ENCODE data around the gene SLC35G3. TPM values are rescaled to one million over a fixed set of nuclear protein-coding genes. Genes with fewer than 3 reads are reported as not detected.
A peak's percentile ranks its signal among the peaks of the same experiment; 100 is the strongest.

SLC35G3 gene
- total and polyA plus RNA-seq, 2 of the 4 experiments (the other 2 are of a cell fraction) = not detected

- WGBS, 2 experiments (ENCODE audit: extremely low coverage in 2 of 2, insufficient read length in 1 of 2) = 0% methylated on average over 1 of the region's 14 CpGs; no CpG with 5 or more reads in 1 of the 2 experiments
- Histone ChIP-seq H3K9me1 (ENCODE audit: insufficient read depth, low read length) (peaks cover 10% of the 10 kb centered on the region; the same call in 1 of the 2 replicates), H3K9me3 (ENCODE audit: control insufficient read depth, insufficient read depth, low read length) (no peaks in the 10 kb centered on the region), H3K79me1 (ENCODE audit: low read depth in 1 of 2, low read length in 2 of 2) (peaks cover 23 to 52% of the 10 kb centered on the region in 2 experiments), H2AK5ac (ENCODE audit: low read depth, low read length) (peak overlapping the region; percentile 76), H2BK5ac (ENCODE audit: low read depth, low read length, poor library complexity, severe bottlenecking) (peak overlapping the region; percentile 90), H2BK15ac (ENCODE audit: low read depth, low read length) (peak overlapping the region; percentile 79; the same call in 2 of the 3 replicates), H3K18ac (ENCODE audit: low read depth, low read length) (peak overlapping the region; percentile 78), H4K91ac (ENCODE audit: insufficient read depth, low read depth, low read length) (peak overlapping the region; percentile 93), H3K27ac (ENCODE audit: insufficient read depth, low read length) (peak overlapping the region; percentile 85), H3K4me2 (ENCODE audit: low read depth, low read length) (peak overlapping the region; percentile 78), H4K20me1 (ENCODE audit: insufficient read depth, low read length) (peaks cover 15% of the 10 kb centered on the region), H3K4me3 (ENCODE audit: insufficient read depth, low read depth, low read length) (peak overlapping the region; percentile 59), H4K5ac (ENCODE audit: low read depth, low read length) (peak overlapping the region; percentile 34), H3K27me3 (ENCODE audit: control insufficient read depth, insufficient read depth, low read length) (no peaks in the 10 kb centered on the region), H2AK9ac (replicated peaks; ENCODE audit: low read depth, low read length, poor library complexity) (peak overlapping the region; percentile 38), H2BK20ac (ENCODE audit: low read depth, low read length) (peak overlapping the region; percentile 50), H3K4ac (ENCODE audit: low read depth, low read length) (peak overlapping the region; percentile 96), H3K4me1 (ENCODE audit: control insufficient read depth, insufficient read depth, low read length) (peaks cover 5% of the 10 kb centered on the region), H3K14ac (replicated peaks; ENCODE audit: low read depth, low read length) (peak overlapping the region; percentile 96), H3K56ac (ENCODE audit: extremely low read depth, insufficient read depth, low read length) (peak overlapping the region; percentile 89), H3K23ac (ENCODE audit: low read depth, low read length) (peak overlapping the region; percentile 95), H3K36me3 (ENCODE audit: control insufficient read depth, insufficient read depth, low read length) (peaks cover 2% of the 10 kb centered on the region; the same call in 1 of the 2 replicates), H4K8ac (ENCODE audit: low read depth in 2 of 2, low read length in 2 of 2) (peak overlapping the region; percentile 64 to 95), H2AFZ (replicated peaks; ENCODE audit: low read length, poor library complexity) (peak overlapping the region; percentile 90), H3K9ac (ENCODE audit: low read depth, low read length) (peak overlapping the region; percentile 80), H2BK120ac (ENCODE audit: low read depth, low read length) (peak overlapping the region; percentile 88)
- peak; percentile 59 for TF ChIP-seq MAFK (IDR thresholded peaks at IDR 0.05; ENCODE audit: low read depth, low read length)
- TF ChIP-seq ELK1 (IDR thresholded peaks at IDR 0.05; ENCODE audit: borderline replicate concordance, low read depth, low read length) = no peak
- intact Hi-C loops (cut with micrococcal nuclease) = loop anchor here (1.0 to 10.0 kb wide), 7 partner anchors 71 to 501 kb away; partner anchors contain the start of genes AP2B1 and SLFN11
- in situ Hi-C loops (cut with MboI; ENCODE audit: low sequenced_read_pairs) = no loop called here
- DNase-seq = peak; percentile 69
- POLR2A ChIA-PET (ENCODE audit: unreplicated experiment) = interaction anchor here (1.2 kb wide), 1 partner anchor 8 kb away, joined by 5 read pairs; no protein-coding TSS in a partner anchor
- dilution Hi-C loops (cut with HindIII; ENCODE audit: low sequenced_read_pairs, unreplicated experiment) = no loop called here
- CTCF ChIA-PET = no interaction called here
- no TSS peak for BruUV-seq (replicated peaks)
- ATAC-seq (ENCODE audit: low read depth) = peak; percentile 3
These were observed 49.6 kb upstream of the SLC35G3 start for GRCh38 chr17:35243561-35244340.
